GM12878 (cell line): Measurements from ENCODE around the gene ANKRD16.

Experiments used
- CBX5 ChIP-seq: sonication (generic); IDR thresholded peaks from 2 replicates; pipeline ENCODE4 v1.6.1; 2016; ENCODE audit warnings: low read depth, moderate library complexity, mild to moderate bottlenecking, inconsistent platforms
- FOS ChIP-seq: IDR thresholded peaks from 3 replicates; pipeline ENCODE4 v1.6.1; 2011; ENCODE audit warnings: borderline replicate concordance; ENCODE audit not compliant: insufficient read length; ENCODE audit errors: extremely low read depth
- FOXK2 ChIP-seq: fragments of 450-650 bp; IDR thresholded peaks from 2 replicates; pipeline ENCODE4 v1.6.1; 2017; ENCODE audit warnings: mild to moderate bottlenecking, moderate library complexity
- NRF1 ChIP-seq: conservative IDR thresholded peaks from 2 replicates; pipeline ENCODE4 v1.6.1; 2011; ENCODE audit warnings: mild to moderate bottlenecking, low read depth, low read length, improper control_type of control experiment
- SMAD5 ChIP-seq: IDR thresholded peaks from 2 replicates; pipeline ENCODE4 v1.6.1; 2016; ENCODE audit warnings: antibody characterized with exemption, low read depth
- TAF1 ChIP-seq: IDR thresholded peaks from 2 replicates; pipeline ENCODE4 v1.6.1; 2011; ENCODE audit warnings: mild to moderate bottlenecking, low read depth, low read length, borderline replicate concordance
- YY1 ChIP-seq: IDR thresholded peaks from 2 replicates; pipeline ENCODE4 v1.6.1; 2011; ENCODE audit warnings: low read depth, mild to moderate bottlenecking, low read length
- TF ChIP-seq, protein P1 (sequence below), 3 experiments: IDR thresholded peaks in 2 of 3; conservative IDR thresholded peaks in 1 of 3; 2 replicates each; pipeline ENCODE4 v1.5.1; 2011; ENCODE audit warnings: low read depth in 3 of 3, low read length in 3 of 3, mild to moderate bottlenecking in 3 of 3, control low read depth in 2 of 3, moderate library complexity in 2 of 3, inconsistent platforms in 1 of 3, mixed read lengths in 1 of 3; ENCODE audit not compliant: control insufficient read depth in 2 of 3, insufficient read depth in 1 of 3; ENCODE audit errors: extremely low read depth in 1 of 3
- TF ChIP-seq, protein P2 (sequence below): IDR thresholded peaks from 2 replicates; pipeline ENCODE4 v1.6.1; 2012; ENCODE audit warnings: low read depth, low read length, improper control_type of control experiment

DNA sequence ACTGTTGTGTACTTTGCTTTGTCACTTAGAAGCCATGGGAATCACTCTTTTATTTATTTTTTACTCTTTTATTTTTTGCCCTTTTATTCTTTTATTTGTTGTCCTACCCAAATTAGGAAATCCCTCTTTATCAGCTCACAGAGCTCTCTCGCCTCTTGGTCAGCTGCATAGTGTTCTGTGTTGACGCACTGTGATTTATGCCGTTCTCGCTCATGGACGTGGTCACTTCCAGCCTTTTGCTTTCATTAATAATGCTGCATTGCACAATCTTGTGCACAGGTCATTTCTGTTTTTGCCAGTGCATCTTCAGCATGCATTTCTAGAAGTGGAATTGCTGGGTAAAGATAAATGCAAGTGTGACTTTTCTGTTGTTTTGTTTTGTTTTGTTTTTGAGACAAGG, 42.7 kb upstream of the ANKRD16 start:
- TF ChIP-seq FOXK2 (no peak), FOS (no peak), TAF1 (no peak), CBX5 (no peak), YY1 (no peak), SMAD5 (no peak), NRF1 (no peak)
- TF ChIP-seq, protein P1, sequence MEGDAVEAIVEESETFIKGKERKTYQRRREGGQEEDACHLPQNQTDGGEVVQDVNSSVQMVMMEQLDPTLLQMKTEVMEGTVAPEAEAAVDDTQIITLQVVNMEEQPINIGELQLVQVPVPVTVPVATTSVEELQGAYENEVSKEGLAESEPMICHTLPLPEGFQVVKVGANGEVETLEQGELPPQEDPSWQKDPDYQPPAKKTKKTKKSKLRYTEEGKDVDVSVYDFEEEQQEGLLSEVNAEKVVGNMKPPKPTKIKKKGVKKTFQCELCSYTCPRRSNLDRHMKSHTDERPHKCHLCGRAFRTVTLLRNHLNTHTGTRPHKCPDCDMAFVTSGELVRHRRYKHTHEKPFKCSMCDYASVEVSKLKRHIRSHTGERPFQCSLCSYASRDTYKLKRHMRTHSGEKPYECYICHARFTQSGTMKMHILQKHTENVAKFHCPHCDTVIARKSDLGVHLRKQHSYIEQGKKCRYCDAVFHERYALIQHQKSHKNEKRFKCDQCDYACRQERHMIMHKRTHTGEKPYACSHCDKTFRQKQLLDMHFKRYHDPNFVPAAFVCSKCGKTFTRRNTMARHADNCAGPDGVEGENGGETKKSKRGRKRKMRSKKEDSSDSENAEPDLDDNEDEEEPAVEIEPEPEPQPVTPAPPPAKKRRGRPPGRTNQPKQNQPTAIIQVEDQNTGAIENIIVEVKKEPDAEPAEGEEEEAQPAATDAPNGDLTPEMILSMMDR (IDR thresholded peaks at IDR 0.05 in 2 of 3, conservative IDR thresholded peaks at IDR 0.05 in 1 of 3; ENCODE audit: control insufficient read depth in 2 of 3, extremely low read depth in 1 of 3, insufficient read depth in 1 of 3, low read depth in 3 of 3, low read length in 3 of 3), result no peak
- TF ChIP-seq, protein P2, sequence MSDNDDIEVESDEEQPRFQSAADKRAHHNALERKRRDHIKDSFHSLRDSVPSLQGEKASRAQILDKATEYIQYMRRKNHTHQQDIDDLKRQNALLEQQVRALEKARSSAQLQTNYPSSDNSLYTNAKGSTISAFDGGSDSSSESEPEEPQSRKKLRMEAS, result no peak
